ENCODE data around the gene EARS2.
A peak's percentile ranks its signal among the peaks of the same experiment; 100 is the strongest.
"Not testable (repeated sequence)": the region's sequence is repeated elsewhere in the genome, so short reads cannot be mapped to it uniquely, and the experiment has no call there.

EARS2 gene

GRCh38 chr16:23504453-23505179 lies 52.5 kb downstream of the EARS2 start:
- DNase-seq: peak; percentile 49 to 51

- no peak for DNase-seq
These were observed 53.1 kb downstream of the EARS2 start for GRCh38 chr16:23504076-23504452.

- no peak for DNase-seq
These were observed 54.7 kb downstream of the EARS2 start for GRCh38 chr16:23502466-23502865.

- DNase-seq: no peak
These were observed 55.9 kb downstream of the EARS2 start for GRCh38 chr16:23501291-23501690.

GRCh38 chr16:23500862-23501225 lies 56.3 kb downstream of the EARS2 start:
- no peak for DNase-seq

GRCh38 chr16:23500212-23500861 lies 56.8 kb downstream of the EARS2 start:
- DNase-seq: no peak

GRCh38 chr16:23499801-23500200 lies 57.3 kb downstream of the EARS2 start:
- no peak for DNase-seq

- DNase-seq: no peak
These were observed 58.3 kb downstream of the EARS2 start for GRCh38 chr16:23498863-23499262.

- DNase-seq: no peak
These were observed 59.6 kb downstream of the EARS2 start for GRCh38 chr16:23497543-23497868.

- DNase-seq: no peak
These were observed 60.2 kb downstream of the EARS2 start for GRCh38 chr16:23496821-23497542.

GRCh38 chr16:23495671-23496070 lies 61.5 kb downstream of the EARS2 start:
- DNase-seq: no peak

GRCh38 chr16:23494188-23494587 lies 63.0 kb downstream of the EARS2 start:
- DNase-seq: no peak

GRCh38 chr16:23491490-23492391 lies 65.4 kb downstream of the EARS2 start:
- no peak for DNase-seq

- no peak for DNase-seq
These were observed 70.7 kb downstream of the EARS2 start for GRCh38 chr16:23486480-23486879.

GRCh38 chr16:23485841-23486240 lies 71.3 kb downstream of the EARS2 start:
- DNase-seq: no peak

- DNase-seq: no peak
These were observed 71.9 kb downstream of the EARS2 start for GRCh38 chr16:23485257-23485614.

- DNase-seq: no peak
These were observed 72.5 kb downstream of the EARS2 start for GRCh38 chr16:23484510-23485256.

- DNase-seq: not testable (repeated sequence)
These were observed 73.7 kb downstream of the EARS2 start for GRCh38 chr16:23483492-23483891.

GRCh38 chr16:23482778-23483177 lies 74.4 kb downstream of the EARS2 start:
- DNase-seq: peak in 1 of 2 experiments; percentile 3

- DNase-seq: no peak
These were observed 76.9 kb downstream of the EARS2 start for GRCh38 chr16:23480257-23480656.

- DNase-seq: no peak
These were observed 78.0 kb downstream of the EARS2 start for GRCh38 chr16:23479138-23479537.

GRCh38 chr16:23478566-23478965 lies 78.6 kb downstream of the EARS2 start:
- no peak for DNase-seq

GRCh38 chr16:23476289-23476688 lies 80.9 kb downstream of the EARS2 start:
- DNase-seq: no peak

All from activated CD4-positive, alpha-beta T cell treated with anti-CD3 and anti-CD28 coated beads, Interleukin-2, amount 50 U/mL, for 4 hours (primary cell).